Keratinocyte (primary cell): Measurements from ENCODE around the gene EPHA6. TPM values are rescaled to one million over a fixed set of nuclear protein-coding genes. Genes with fewer than 3 reads are reported as not detected.

Source experiments
- DNase-seq: peaks from one replicate; pipeline ENCODE4 v3.0.0-alpha.2; 2011; ENCODE audit warnings: low read depth, missing footprints, low spot score
- FAIRE-seq: peaks from 2 replicates; lab custom pipeline; 2011; peaks lifted over from hg19 to GRCh38; lab: Jason Lieb, UNC
- H2AFZ ChIP-seq: 2 replicates; pipeline ENCODE4 v1.6.0; 2012; ENCODE audit warnings: low read length, control low read depth, inconsistent platforms; ENCODE audit not compliant: control insufficient read depth
- H3K27ac ChIP-seq: 2 replicates; pipeline ENCODE4 v1.5.1; 2011; ENCODE audit warnings: low read length; ENCODE audit not compliant: control insufficient read depth, insufficient read depth
- H3K27me3 ChIP-seq: 3 replicates; pipeline ENCODE4 v1.6.0; 2011; ENCODE audit warnings: low read length; ENCODE audit not compliant: control insufficient read depth, insufficient read depth; ENCODE audit errors: extremely low read depth
- H3K36me3 ChIP-seq, 2 experiments: 2 replicates in 1 of 2; 3 replicates in 1 of 2; pipeline ENCODE4 v1.5.1; 2011; ENCODE audit warnings: low read length in 2 of 2, mild to moderate bottlenecking in 1 of 2; ENCODE audit not compliant: control insufficient read depth in 2 of 2, insufficient read depth in 2 of 2; ENCODE audit errors: extremely low read depth in 1 of 2
- H3K4me1 ChIP-seq: 3 replicates; pipeline ENCODE4 v1.5.1; 2011; ENCODE audit warnings: low read length; ENCODE audit not compliant: control insufficient read depth, insufficient read depth; ENCODE audit errors: extremely low read depth
- H3K4me2 ChIP-seq: 3 replicates; pipeline ENCODE4 v1.6.0; 2011; ENCODE audit warnings: low read depth, low read length; ENCODE audit not compliant: control insufficient read depth, insufficient read depth; ENCODE audit errors: extremely low read depth
- H3K4me3 ChIP-seq, 3 experiments: fragments of 200-600 bp in 1 of 3; sonication (generic) in 1 of 3; 2 replicates in 2 of 3; 3 replicates in 1 of 3; pipeline ENCODE4 v1.5.1; 2011 to 2016; ENCODE audit warnings: low read length in 3 of 3, mild to moderate bottlenecking in 3 of 3, control low read depth in 2 of 3, inconsistent platforms in 1 of 3, low read depth in 1 of 3, mixed read lengths in 1 of 3, mixed run types in 1 of 3, moderate library complexity in 1 of 3; ENCODE audit not compliant: control insufficient read depth in 2 of 3, insufficient read depth in 2 of 3; ENCODE audit errors: extremely low read depth in 1 of 3
- H3K79me2 ChIP-seq: 2 replicates; pipeline ENCODE4 v1.6.0; 2012; ENCODE audit warnings: low read length; ENCODE audit not compliant: control insufficient read depth, insufficient read depth
- H3K9ac ChIP-seq: 3 replicates; pipeline ENCODE4 v1.6.0; 2011; ENCODE audit warnings: low read length; ENCODE audit not compliant: control insufficient read depth, insufficient read depth; ENCODE audit errors: extremely low read depth
- H3K9me1 ChIP-seq: 3 replicates; pipeline ENCODE4 v1.6.0; 2011; ENCODE audit warnings: low read length; ENCODE audit not compliant: control insufficient read depth, insufficient read depth; ENCODE audit errors: extremely low read depth
- H3K9me3 ChIP-seq: 2 replicates; pipeline ENCODE4 v1.5.1; 2012; ENCODE audit warnings: low read depth, low read length; ENCODE audit not compliant: control insufficient read depth
- H4K20me1 ChIP-seq: 3 replicates; pipeline ENCODE4 v1.6.0; 2011; ENCODE audit warnings: low read length; ENCODE audit not compliant: control insufficient read depth, insufficient read depth; ENCODE audit errors: extremely low read depth
- EZH2 ChIP-seq: IDR thresholded peaks from one replicate; pipeline ENCODE4 v1.6.1; 2012; ENCODE audit warnings: inconsistent platforms, mild to moderate bottlenecking, low read length, moderate library complexity
- dilution Hi-C: fragments of 300-500 bp; cut with MboI; formaldehyde crosslinking; loops from one replicate; pipeline ENCODE4 v1.7.0; 2020; ENCODE audit warnings: low sequenced_read_pairs; ENCODE audit not compliant: extremely low pct_ligation_motif_present
- polyA plus RNA-seq, 5 experiments: library from polyadenylated mRNA; depleted of rRNA in 3 of 5; stranded (reverse) in 3 of 5; stranded (forward) in 1 of 5; unstranded in 1 of 5; fragments of >200 nt; gene quantifications; 1 replicate in 1 of 5; 2 replicates in 3 of 5; 3 replicates in 1 of 5; pipeline versions ENCODE4 v1.2.1 to v1.2.3, GENCODE V29; 2011 to 2012; ENCODE audit warnings: missing spikeins in 2 of 5, low read depth in 1 of 5, low replicate concordance in 1 of 5
- TF ChIP-seq, protein P1 (sequence below), 3 experiments: IDR thresholded peaks in 1 of 3; conservative IDR thresholded peaks in 1 of 3; optimal IDR thresholded peaks in 1 of 3; 2 replicates in 2 of 3; 3 replicates in 1 of 3; pipeline versions ENCODE3 to v1.5.1; 2011; ENCODE audit warnings: low read length in 3 of 3, mild to moderate bottlenecking in 3 of 3, moderate library complexity in 2 of 3, control low read depth in 1 of 3, inconsistent platforms in 1 of 3; ENCODE audit not compliant: insufficient read depth in 2 of 3; ENCODE audit errors: extremely low read depth in 1 of 3

The EPHA6 gene
- polyA plus RNA-seq, 1 donor (not counting 4 experiments of a cell fraction or from before 2014, with no cell fraction given), result not detected

DNA sequence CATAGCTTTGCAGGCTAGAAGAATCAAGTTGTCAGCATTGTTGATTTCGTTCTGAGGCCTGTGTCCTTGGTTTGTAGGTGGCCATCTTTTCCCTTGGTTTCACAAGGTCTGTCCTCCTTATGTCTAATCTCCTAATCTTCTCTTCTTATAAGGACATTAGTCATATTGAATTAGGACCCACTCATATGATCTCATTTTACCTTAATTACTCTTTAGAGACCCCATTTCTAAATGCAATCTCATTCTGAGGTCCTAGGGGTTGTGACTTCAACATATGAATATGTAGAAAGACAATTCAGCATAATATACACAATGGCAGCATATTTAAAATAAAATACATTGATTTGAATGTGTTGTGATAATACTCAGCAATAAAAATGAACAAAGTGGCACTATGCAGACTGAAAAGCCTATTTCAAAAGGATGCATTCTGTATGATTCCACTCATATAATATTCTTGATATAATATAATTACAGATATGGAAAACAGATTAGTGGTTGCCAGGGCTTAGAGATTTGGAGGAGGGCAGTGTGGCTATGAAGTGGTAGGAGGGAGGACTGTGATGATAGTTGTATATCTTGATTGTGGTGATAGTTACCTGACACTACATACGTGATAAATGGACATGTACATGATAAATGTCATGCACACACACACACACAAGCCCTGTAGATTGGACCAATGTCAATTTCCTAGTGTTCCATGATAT lies 431.0 kb downstream of the EPHA6 start:
- dilution Hi-C loops, result no loop called here
- Histone ChIP-seq H2AFZ (no peak overlapping the region), H3K4me1 (no peaks in the 10 kb centered on the region), H3K9me3 (no peaks in the 10 kb centered on the region), H3K4me3 (no peak overlapping the region), H4K20me1 (no peaks in the 10 kb centered on the region), H3K36me3 (no peaks in the 10 kb centered on the region), H3K9ac (no peak overlapping the region), H3K27ac (no peak overlapping the region), H3K27me3 (no peaks in the 10 kb centered on the region), H3K4me2 (no peak overlapping the region), H3K79me2 (no peaks in the 10 kb centered on the region), H3K9me1 (no peaks in the 10 kb centered on the region)
- TF ChIP-seq EZH2, result no peak
- TF ChIP-seq, protein P1, sequence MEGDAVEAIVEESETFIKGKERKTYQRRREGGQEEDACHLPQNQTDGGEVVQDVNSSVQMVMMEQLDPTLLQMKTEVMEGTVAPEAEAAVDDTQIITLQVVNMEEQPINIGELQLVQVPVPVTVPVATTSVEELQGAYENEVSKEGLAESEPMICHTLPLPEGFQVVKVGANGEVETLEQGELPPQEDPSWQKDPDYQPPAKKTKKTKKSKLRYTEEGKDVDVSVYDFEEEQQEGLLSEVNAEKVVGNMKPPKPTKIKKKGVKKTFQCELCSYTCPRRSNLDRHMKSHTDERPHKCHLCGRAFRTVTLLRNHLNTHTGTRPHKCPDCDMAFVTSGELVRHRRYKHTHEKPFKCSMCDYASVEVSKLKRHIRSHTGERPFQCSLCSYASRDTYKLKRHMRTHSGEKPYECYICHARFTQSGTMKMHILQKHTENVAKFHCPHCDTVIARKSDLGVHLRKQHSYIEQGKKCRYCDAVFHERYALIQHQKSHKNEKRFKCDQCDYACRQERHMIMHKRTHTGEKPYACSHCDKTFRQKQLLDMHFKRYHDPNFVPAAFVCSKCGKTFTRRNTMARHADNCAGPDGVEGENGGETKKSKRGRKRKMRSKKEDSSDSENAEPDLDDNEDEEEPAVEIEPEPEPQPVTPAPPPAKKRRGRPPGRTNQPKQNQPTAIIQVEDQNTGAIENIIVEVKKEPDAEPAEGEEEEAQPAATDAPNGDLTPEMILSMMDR (optimal IDR thresholded peaks at IDR 0.05 in 1 of 3, IDR thresholded peaks at IDR 0.05 in 1 of 3, conservative IDR thresholded peaks at IDR 0.05 in 1 of 3; ENCODE audit: extremely low read depth in 1 of 3, insufficient read depth in 2 of 3, low read length in 3 of 3), result no peak
- no peak for FAIRE-seq
- no peak for DNase-seq

DNA sequence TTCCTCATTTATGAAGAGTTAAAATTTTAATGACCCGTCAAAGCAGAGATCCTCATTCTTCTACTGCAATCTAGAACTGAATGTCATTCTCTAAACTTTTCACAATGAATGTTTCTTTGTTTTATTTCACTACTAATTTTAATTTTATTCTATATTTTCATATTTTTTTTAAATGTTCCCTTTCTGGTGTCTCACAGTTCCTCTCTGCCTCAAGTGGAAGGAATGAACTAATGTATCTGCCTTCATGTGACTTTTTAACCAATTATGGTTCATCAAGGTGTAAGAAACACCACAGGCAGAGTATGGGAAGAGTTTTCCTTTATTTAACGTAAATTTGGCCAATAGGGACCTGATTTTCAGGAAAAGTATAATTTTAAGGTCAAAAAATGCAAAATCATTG lies 441.7 kb downstream of the EPHA6 start:
- Histone ChIP-seq H3K9ac (no peak overlapping the region), H3K4me2 (no peak overlapping the region), H3K4me3 (no peak overlapping the region), H3K36me3 (no peaks in the 10 kb centered on the region), H3K9me1 (no peaks in the 10 kb centered on the region), H3K9me3 (no peaks in the 10 kb centered on the region), H4K20me1 (no peaks in the 10 kb centered on the region), H3K79me2 (no peaks in the 10 kb centered on the region), H3K27me3 (no peaks in the 10 kb centered on the region), H2AFZ (no peak overlapping the region), H3K27ac (no peak overlapping the region), H3K4me1 (no peaks in the 10 kb centered on the region)
- DNase-seq, result no peak
- FAIRE-seq, result no peak
- TF ChIP-seq, protein P1 (optimal IDR thresholded peaks at IDR 0.05 in 1 of 3, IDR thresholded peaks at IDR 0.05 in 1 of 3, conservative IDR thresholded peaks at IDR 0.05 in 1 of 3; ENCODE audit: extremely low read depth in 1 of 3, insufficient read depth in 2 of 3, low read length in 3 of 3), result peak in 1 of 3 experiments; percentile 31
- no peak for TF ChIP-seq EZH2
- dilution Hi-C loops, result no loop called here
